IMR-90 (cell line): ENCODE data around the gene EXPH5. TPM values are rescaled to one million over a fixed set of nuclear protein-coding genes. Genes with fewer than 3 reads are reported as not detected.

Experiments used
- ATAC-seq: fragments of 200-7000 bp; cut with Tn5 transposase; 2 replicates; pipeline ENCODE4 v1.9.1; 2020; ENCODE audit warnings: low read depth, mild to moderate bottlenecking, moderate library complexity
- BruUV-seq: library from RNA; stranded (reverse); fragments of 400-500 nt; replicated peaks from 2 replicates; lab custom pipeline; 2021; lab: Mats Ljungman, UMichigan
- CTCF ChIA-PET: fragments of 300-600 bp; formaldehyde crosslinking; extraction: SDS; loops from one replicate; lab custom pipeline; 2021; ENCODE audit warnings: antibody characterized with exemption; lab: Yijun Ruan, JAX
- POLR2A ChIA-PET: fragments of 300-600 bp; sonication (Branson Sonifier 250); formaldehyde crosslinking; loops from one replicate; lab custom pipeline; 2022; ENCODE audit warnings: antibody characterized with exemption; ENCODE audit not compliant: unreplicated experiment; lab: Charles Lee
- DNase-seq: peaks from one replicate; pipeline ENCODE4 v3.0.0; 2013
- H2AFZ ChIP-seq: replicated peaks from 2 replicates; pipeline ENCODE3; 2013; ENCODE audit warnings: low read length, mild to moderate bottlenecking; ENCODE audit not compliant: poor library complexity
- H2AK5ac ChIP-seq: 2 replicates; pipeline ENCODE4 v1.6.1; 2013; ENCODE audit warnings: low read depth, low read length, inconsistent platforms
- H2AK9ac ChIP-seq: replicated peaks from 2 replicates; pipeline ENCODE3; 2013; ENCODE audit warnings: mild to moderate bottlenecking, low read depth, low read length, moderate library complexity; ENCODE audit not compliant: poor library complexity
- H2BK120ac ChIP-seq: 2 replicates; pipeline ENCODE4 v1.6.1; 2013; ENCODE audit warnings: low read depth, low read length, inconsistent platforms
- H2BK15ac ChIP-seq: 3 replicates; pipeline ENCODE4 v1.6.1; 2013; ENCODE audit warnings: low read depth, low read length, inconsistent platforms
- H2BK20ac ChIP-seq: 2 replicates; pipeline ENCODE4 v1.6.1; 2013; ENCODE audit warnings: low read depth, mild to moderate bottlenecking, inconsistent platforms, low read length, moderate library complexity
- H2BK5ac ChIP-seq: 2 replicates; pipeline ENCODE4 v1.6.1; 2013; ENCODE audit warnings: mild to moderate bottlenecking, low read depth, low read length, inconsistent platforms; ENCODE audit not compliant: poor library complexity, severe bottlenecking
- H3K14ac ChIP-seq: replicated peaks from 2 replicates; pipeline ENCODE4 v1.6.1; 2013; ENCODE audit warnings: low read depth, low read length, inconsistent platforms
- H3K18ac ChIP-seq: 2 replicates; pipeline ENCODE4 v1.6.1; 2013; ENCODE audit warnings: low read depth, low read length, control low read depth
- H3K23ac ChIP-seq: 2 replicates; pipeline ENCODE4 v1.6.1; 2013; ENCODE audit warnings: low read depth, low read length, inconsistent platforms
- H3K27ac ChIP-seq: 2 replicates; pipeline ENCODE4 v1.5.1; 2013; ENCODE audit warnings: mild to moderate bottlenecking, control low read depth, low read length; ENCODE audit not compliant: insufficient read depth
- H3K27me3 ChIP-seq: 2 replicates; pipeline ENCODE4 v1.6.1; 2013; ENCODE audit warnings: low read length; ENCODE audit not compliant: control insufficient read depth, insufficient read depth
- H3K36me3 ChIP-seq: 2 replicates; pipeline ENCODE4 v1.6.1; 2013; ENCODE audit warnings: low read length, mixed read lengths; ENCODE audit not compliant: control insufficient read depth, insufficient read depth
- H3K4ac ChIP-seq: 2 replicates; pipeline ENCODE4 v1.6.1; 2013; ENCODE audit warnings: low read depth, low read length, inconsistent platforms
- H3K4me1 ChIP-seq: 2 replicates; pipeline ENCODE4 v1.6.1; 2013; ENCODE audit warnings: low read length, mixed read lengths; ENCODE audit not compliant: control insufficient read depth, insufficient read depth
- H3K4me2 ChIP-seq: 2 replicates; pipeline ENCODE4 v1.6.1; 2013; ENCODE audit warnings: low read depth, mild to moderate bottlenecking, control low read depth, low read length, moderate library complexity
- H3K4me3 ChIP-seq: 2 replicates; pipeline ENCODE4 v1.5.1; 2013; ENCODE audit warnings: low read depth, mild to moderate bottlenecking, control low read depth, low read length, moderate library complexity; ENCODE audit not compliant: insufficient read depth
- H3K56ac ChIP-seq: 2 replicates; pipeline ENCODE4 v1.6.1; 2013; ENCODE audit warnings: low read length, inconsistent platforms; ENCODE audit not compliant: insufficient read depth; ENCODE audit errors: extremely low read depth
- H3K79me1 ChIP-seq, 2 experiments: 2 replicates each; pipeline ENCODE4 v1.6.1; 2013; ENCODE audit warnings: low read length in 2 of 2, inconsistent platforms in 1 of 2, low read depth in 1 of 2
- H3K9ac ChIP-seq: 2 replicates; pipeline ENCODE4 v1.6.1; 2013; ENCODE audit warnings: low read depth, low read length, control low read depth
- H3K9me1 ChIP-seq: 2 replicates; pipeline ENCODE4 v1.6.1; 2013; ENCODE audit warnings: low read length, inconsistent platforms; ENCODE audit not compliant: insufficient read depth
- H3K9me3 ChIP-seq: 2 replicates; pipeline ENCODE4 v1.6.1; 2013; ENCODE audit warnings: low read length; ENCODE audit not compliant: control insufficient read depth, insufficient read depth
- H4K20me1 ChIP-seq: 2 replicates; pipeline ENCODE4 v1.6.1; 2013; ENCODE audit warnings: low read length, inconsistent platforms; ENCODE audit not compliant: insufficient read depth
- H4K5ac ChIP-seq: 2 replicates; pipeline ENCODE4 v1.6.1; 2013; ENCODE audit warnings: mild to moderate bottlenecking, low read depth, low read length, control low read depth
- H4K8ac ChIP-seq, 2 experiments: 2 replicates each; pipeline ENCODE4 v1.6.1; 2013; ENCODE audit warnings: low read depth in 2 of 2, low read length in 2 of 2, control low read depth in 1 of 2, inconsistent platforms in 1 of 2
- H4K91ac ChIP-seq: 2 replicates; pipeline ENCODE4 v1.6.1; 2013; ENCODE audit warnings: low read depth, low read length, inconsistent platforms; ENCODE audit not compliant: insufficient read depth
- CHD1 ChIP-seq: IDR thresholded peaks from 2 replicates; pipeline ENCODE4 v1.6.1; 2012; ENCODE audit warnings: low read depth, low read length, improper control_type of control experiment
- MAFK ChIP-seq: IDR thresholded peaks from 2 replicates; pipeline ENCODE4 v1.6.1; 2012; ENCODE audit warnings: low read depth, low read length, improper control_type of control experiment
- MAZ ChIP-seq: IDR thresholded peaks from 2 replicates; pipeline ENCODE4 v1.6.1; 2012; ENCODE audit warnings: low read depth, mild to moderate bottlenecking, low read length, improper control_type of control experiment, moderate library complexity, borderline replicate concordance
- NFE2L2 ChIP-seq: fragments of 150-350 bp; IDR thresholded peaks from 2 replicates; pipeline ENCODE4 v1.6.1; 2016; ENCODE audit warnings: low read depth, mild to moderate bottlenecking, low read length
- RCOR1 ChIP-seq: IDR thresholded peaks from 2 replicates; pipeline ENCODE4 v1.6.1; 2012; ENCODE audit warnings: mild to moderate bottlenecking, low read length, improper control_type of control experiment; ENCODE audit not compliant: insufficient replicate concordance
- RFX5 ChIP-seq: IDR thresholded peaks from 2 replicates; pipeline ENCODE4 v1.8.0; 2012; ENCODE audit warnings: low read depth, mild to moderate bottlenecking, low read length, moderate library complexity
- WGBS, 2 experiments: methylation state at CpG; one replicate each; pipeline versions ENCODE4 v1.1.5 to v1.1.7; 2013; ENCODE audit warnings: missing lambda C conversion rate in 2 of 2; ENCODE audit not compliant: insufficient read length in 1 of 2; ENCODE audit errors: extremely low coverage in 2 of 2; 5-methylcytosine and 5-hydroxymethylcytosine counted together
- dilution Hi-C: fragments of 300-500 bp; cut with HindIII; formaldehyde crosslinking; loops from one replicate; pipeline ENCODE4 v1.14.3; 2018; ENCODE audit warnings: low sequenced_read_pairs; ENCODE audit not compliant: unreplicated experiment
- in situ Hi-C: fragments of 300-500 bp; cut with MboI; formaldehyde crosslinking; loops from 3 replicates; pipeline ENCODE4 v1.14.3; 2019; ENCODE audit warnings: low sequenced_read_pairs, inconsistent platforms, mixed read lengths
- intact Hi-C: fragments of 100-400 bp; cut with micrococcal nuclease; formaldehyde crosslinking; loops from 2 replicates; pipeline ENCODE4 v1.10.0; 2022
- polyA plus RNA-seq, 3 experiments: library from polyadenylated mRNA; depleted of rRNA; stranded (reverse); fragments of >200 nt; gene quantifications; 2 replicates each; pipeline ENCODE4 v1.2.3, GENCODE V29; 2012; ENCODE audit warnings: low replicate concordance in 1 of 3
- total RNA-seq: library from RNA; depleted of rRNA; stranded (reverse); fragments of >200 nt; gene quantifications from 2 replicates; pipeline ENCODE4 v1.2.3, GENCODE V29; 2012

The EXPH5 gene
- total and polyA plus RNA-seq, 2 of the 4 experiments (the other 2 are of a cell fraction) = 0.05 to 0.72 TPM

- H2AFZ ChIP-seq = peak overlapping the region; percentile 33
- dilution Hi-C loops (no loop called here), intact Hi-C loops (no loop called here), in situ Hi-C loops (no loop called here)
- H3K56ac ChIP-seq = no peak overlapping the region
- H3K9me3 ChIP-seq = no peaks in the 10 kb centered on the region; the same call in 1 of the 2 replicates
- H2BK5ac ChIP-seq = no peak overlapping the region
- no peak for ATAC-seq
- no peak overlapping the region for H2AK9ac ChIP-seq
- 60% methylated on average over 1 of the region's 2 CpGs; no CpG with 5 or more reads in 1 of the 2 experiments for WGBS, 2 experiments
- H3K27me3 ChIP-seq = no peaks in the 10 kb centered on the region
- ChIA-PET POLR2A (no interaction called here), CTCF (no interaction called here)
- no peak overlapping the region for H2BK120ac ChIP-seq
- no peak overlapping the region for H4K91ac ChIP-seq
- H2BK15ac ChIP-seq = no peak overlapping the region
- H3K9ac ChIP-seq = no peak overlapping the region
- no peaks in the 10 kb centered on the region for H4K20me1 ChIP-seq
- no peaks in the 10 kb centered on the region for H3K4me1 ChIP-seq
- no peak overlapping the region for H4K5ac ChIP-seq
- H3K4ac ChIP-seq = no peak overlapping the region
- H3K23ac ChIP-seq = no peak overlapping the region
- H3K4me3 ChIP-seq = no peak overlapping the region
- no peak overlapping the region for H3K4me2 ChIP-seq
- no peaks in the 10 kb centered on the region for H3K79me1 ChIP-seq
- BruUV-seq = no TSS peak
- H3K36me3 ChIP-seq = no peaks in the 10 kb centered on the region
- no peak overlapping the region for H3K27ac ChIP-seq
- no peak for DNase-seq
- no peak overlapping the region for H2AK5ac ChIP-seq
- H2BK20ac ChIP-seq = no peak overlapping the region
- H3K9me1 ChIP-seq = no peaks in the 10 kb centered on the region
- TF ChIP-seq MAZ = no peak
- TF ChIP-seq MAFK = no peak
- TF ChIP-seq RCOR1 = no peak
- no peak for TF ChIP-seq NFE2L2
- TF ChIP-seq RFX5 = no peak
- no peak for TF ChIP-seq CHD1
- no peak overlapping the region for H3K18ac ChIP-seq
- H4K8ac ChIP-seq = no peak overlapping the region
- no peak overlapping the region for H3K14ac ChIP-seq
Observed at GRCh38 chr11:108571001-108571400, 22.6 kb downstream of the EXPH5 start.
